Neuronal stem cell (in vitro differentiated cells): Measurements from ENCODE around the gene KRTAP20-4.

Source experiments
- DNase-seq: peaks from one replicate; pipeline ENCODE4 v3.0.0-alpha.2; 2013; ENCODE audit warnings: low spot score
- H2AFZ ChIP-seq: one replicate; pipeline ENCODE4 v1.6.1; 2013; ENCODE audit warnings: mild to moderate bottlenecking, low read length, inconsistent platforms
- H2AK5ac ChIP-seq: 2 replicates; pipeline ENCODE4 v1.6.1; 2013; ENCODE audit warnings: low read depth, mild to moderate bottlenecking, inconsistent platforms, low read length, moderate library complexity, mixed read lengths
- H2BK120ac ChIP-seq: 2 replicates; pipeline ENCODE4 v1.6.1; 2013; ENCODE audit warnings: low read depth, mild to moderate bottlenecking, inconsistent platforms, low read length, moderate library complexity, mixed read lengths
- H2BK12ac ChIP-seq: one replicate; pipeline ENCODE4 v1.6.1; 2013; ENCODE audit warnings: low read length, inconsistent platforms
- H2BK15ac ChIP-seq: 2 replicates; pipeline ENCODE4 v1.6.1; 2013; ENCODE audit warnings: mild to moderate bottlenecking, low read length, inconsistent platforms, mixed read lengths
- H2BK5ac ChIP-seq: one replicate; pipeline ENCODE4 v1.6.1; 2013; ENCODE audit warnings: inconsistent platforms, mild to moderate bottlenecking, low read length, moderate library complexity
- H3K14ac ChIP-seq: one replicate; pipeline ENCODE4 v1.6.1; 2013; ENCODE audit warnings: low read length, inconsistent platforms
- H3K18ac ChIP-seq: 2 replicates; pipeline ENCODE4 v1.6.1; 2013; ENCODE audit warnings: low read length, inconsistent platforms
- H3K23ac ChIP-seq: 2 replicates; pipeline ENCODE4 v1.6.1; 2013; ENCODE audit warnings: low read depth, mild to moderate bottlenecking, mixed read lengths, low read length, inconsistent platforms; ENCODE audit not compliant: poor library complexity
- H3K27ac ChIP-seq: replicated peaks from 3 replicates; pipeline ENCODE4 v1.5.1; 2013; ENCODE audit warnings: low read length, inconsistent platforms
- H3K27me3 ChIP-seq, 3 experiments: 2 replicates each; pipeline ENCODE4 v1.6.1; 2013; ENCODE audit warnings: low read length in 3 of 3, mild to moderate bottlenecking in 2 of 3, inconsistent platforms in 1 of 3, low read depth in 1 of 3, mixed read lengths in 1 of 3, moderate library complexity in 1 of 3; ENCODE audit not compliant: control insufficient read depth in 3 of 3, insufficient read depth in 3 of 3
- H3K36me3 ChIP-seq, 2 donors: replicated peaks in 1 of 2; 2 replicates each; pipeline ENCODE4 v1.6.1; 2013; ENCODE audit warnings: low read length in 2 of 2; ENCODE audit not compliant: control insufficient read depth in 2 of 2, insufficient read depth in 2 of 2
- H3K4ac ChIP-seq: 2 replicates; pipeline ENCODE4 v1.6.1; 2013; ENCODE audit warnings: inconsistent platforms, mild to moderate bottlenecking, low read length, moderate library complexity
- H3K4me1 ChIP-seq, 2 donors: 1 replicate in 1 of 2; 2 replicates in 1 of 2; pipeline ENCODE4 v1.6.1; 2013; ENCODE audit warnings: low read length in 2 of 2, low read depth in 1 of 2; ENCODE audit not compliant: control insufficient read depth in 2 of 2, insufficient read depth in 1 of 2
- H3K4me2 ChIP-seq: one replicate; pipeline ENCODE4 v1.6.1; 2013; ENCODE audit warnings: mild to moderate bottlenecking, low read length, inconsistent platforms; ENCODE audit not compliant: insufficient read depth, poor library complexity, severe bottlenecking
- H3K4me3 ChIP-seq, 2 donors: 2 replicates each; pipeline ENCODE4 v1.5.1; 2013; ENCODE audit warnings: low read length in 2 of 2, mild to moderate bottlenecking in 2 of 2, inconsistent platforms in 1 of 2, moderate library complexity in 1 of 2
- H3K79me1 ChIP-seq: one replicate; pipeline ENCODE4 v1.6.1; 2013; ENCODE audit warnings: low read depth, mild to moderate bottlenecking, inconsistent platforms, low read length, moderate library complexity
- H3K9ac ChIP-seq: one replicate; pipeline ENCODE4 v1.6.1; 2013; ENCODE audit warnings: mild to moderate bottlenecking, low read depth, low read length, inconsistent platforms; ENCODE audit not compliant: poor library complexity
- H3K9me3 ChIP-seq, 2 donors: replicated peaks in 1 of 2; 2 replicates each; pipeline versions ENCODE3 to v1.6.1; 2013; ENCODE audit warnings: low read length in 2 of 2, mild to moderate bottlenecking in 2 of 2, inconsistent platforms in 1 of 2, low read depth in 1 of 2, mixed read lengths in 1 of 2, moderate library complexity in 1 of 2; ENCODE audit not compliant: control insufficient read depth in 2 of 2, insufficient read depth in 1 of 2
- H4K8ac ChIP-seq: one replicate; pipeline ENCODE4 v1.6.1; 2013; ENCODE audit warnings: low read depth, mild to moderate bottlenecking, inconsistent platforms, low read length, moderate library complexity
- H4K91ac ChIP-seq: one replicate; pipeline ENCODE4 v1.6.1; 2013; ENCODE audit warnings: low read length, low read depth, mild to moderate bottlenecking, inconsistent platforms; ENCODE audit not compliant: poor library complexity
- WGBS, 2 donors: extraction: QIAGEN DNeasy Blood & Tissue Kit; methylation state at CpG; one replicate each; pipeline ENCODE4 v1.1.7; 2013; ENCODE audit warnings: missing lambda C conversion rate in 2 of 2, mixed read lengths in 1 of 2; ENCODE audit not compliant: insufficient read length in 2 of 2, insufficient replicate concordance in 1 of 2; ENCODE audit errors: extremely low coverage in 2 of 2; 5-methylcytosine and 5-hydroxymethylcytosine counted together

The KRTAP20-4 gene

GRCh38 chr21:30638686-30639085 lies 18.3 kb downstream of the KRTAP20-4 start:
- no peaks in the 10 kb centered on the region for H3K9me3 ChIP-seq
- H3K4me3 ChIP-seq = no peak overlapping the region
- H4K91ac ChIP-seq = no peak overlapping the region
- H3K79me1 ChIP-seq = no peaks in the 10 kb centered on the region
- H3K14ac ChIP-seq = no peak overlapping the region
- WGBS, 2 donors = no CpG with 5 or more reads among the region's 3 CpGs
- no peaks in the 10 kb centered on the region for H3K4me1 ChIP-seq
- no peak overlapping the region for H2BK15ac ChIP-seq
- no peak overlapping the region for H2BK120ac ChIP-seq
- no peak overlapping the region for H2AK5ac ChIP-seq
- no peak overlapping the region for H2BK12ac ChIP-seq
- no peaks in the 10 kb centered on the region for H3K36me3 ChIP-seq
- no peak overlapping the region for H3K23ac ChIP-seq
- no peak overlapping the region for H2BK5ac ChIP-seq
- no peak overlapping the region for H2AFZ ChIP-seq
- DNase-seq = no peak
- H3K4me2 ChIP-seq = no peak overlapping the region
- H3K9ac ChIP-seq = no peak overlapping the region
- no peak overlapping the region for H3K27ac ChIP-seq
- no peak overlapping the region for H3K18ac ChIP-seq
- H3K27me3 ChIP-seq = no peaks in the 10 kb centered on the region
- H4K8ac ChIP-seq = no peak overlapping the region
- no peak overlapping the region for H3K4ac ChIP-seq

- Histone ChIP-seq H2BK15ac (no peak within 1 kb of the TSS), H3K4me1 (no peaks in the 10 kb centered on the region), H3K9me3 (no peaks in the 10 kb centered on the region), H2AK5ac (no peak within 1 kb of the TSS), H3K14ac (no peak within 1 kb of the TSS), H3K4me3 (no peak within 1 kb of the TSS), H3K9ac (no peak within 1 kb of the TSS), H2BK120ac (no peak within 1 kb of the TSS), H4K91ac (no peak within 1 kb of the TSS), H3K27ac (no peak within 1 kb of the TSS), H3K18ac (no peak within 1 kb of the TSS), H2AFZ (no peak within 1 kb of the TSS), H3K27me3 (no peaks in the 10 kb centered on the region), H3K23ac (no peak within 1 kb of the TSS), H3K79me1 (no peaks in the 10 kb centered on the region), H2BK5ac (no peak within 1 kb of the TSS), H3K4me2 (no peak within 1 kb of the TSS), H3K36me3 (no peaks in the 10 kb centered on the region), H3K4ac (no peak within 1 kb of the TSS), H2BK12ac (no peak within 1 kb of the TSS), H4K8ac (no peak within 1 kb of the TSS)
- no CpG with 5 or more reads among the region's 2 CpGs for WGBS, 2 donors
- DNase-seq = no peak
These were observed 22.1 kb downstream of the KRTAP20-4 start, which contains the start of gene KRTAP20-3 for GRCh38 chr21:30642564-30642963. KRTAP20-3 (plus strand) TSS chr21:30642864.

- Histone ChIP-seq H3K4me3 (no peak overlapping the region), H3K23ac (no peak overlapping the region), H3K9me3 (no peaks in the 10 kb centered on the region), H2AFZ (no peak overlapping the region), H3K27ac (no peak overlapping the region), H2BK120ac (no peak overlapping the region), H3K4me1 (no peaks in the 10 kb centered on the region), H3K18ac (no peak overlapping the region), H3K4me2 (no peak overlapping the region), H4K91ac (no peak overlapping the region), H2BK15ac (no peak overlapping the region), H4K8ac (no peak overlapping the region), H3K79me1 (no peaks in the 10 kb centered on the region), H3K14ac (no peak overlapping the region), H2AK5ac (no peak overlapping the region), H3K36me3 (no peaks in the 10 kb centered on the region), H3K9ac (no peak overlapping the region), H2BK12ac (no peak overlapping the region), H3K4ac (no peak overlapping the region), H3K27me3 (no peaks in the 10 kb centered on the region), H2BK5ac (no peak overlapping the region)
- DNase-seq = no peak
- WGBS, 2 donors = no CpG with 5 or more reads among the region's 1 CpG
These were observed 26.5 kb downstream of the KRTAP20-4 start for GRCh38 chr21:30646904-30647414.

- no peak overlapping the region for H3K4me3 ChIP-seq
- H2BK5ac ChIP-seq = no peak overlapping the region
- H2BK120ac ChIP-seq = no peak overlapping the region
- no peak overlapping the region for H2BK12ac ChIP-seq
- no peaks in the 10 kb centered on the region for H3K27me3 ChIP-seq
- H3K4me2 ChIP-seq = no peak overlapping the region
- H2AK5ac ChIP-seq = no peak overlapping the region
- H3K18ac ChIP-seq = no peak overlapping the region
- H4K91ac ChIP-seq = no peak overlapping the region
- H3K14ac ChIP-seq = no peak overlapping the region
- H3K36me3 ChIP-seq = no peaks in the 10 kb centered on the region
- no peaks in the 10 kb centered on the region for H3K4me1 ChIP-seq
- DNase-seq = no peak
- no peaks in the 10 kb centered on the region for H3K79me1 ChIP-seq
- no peak overlapping the region for H3K9ac ChIP-seq
- no peak overlapping the region for H3K23ac ChIP-seq
- no peak overlapping the region for H4K8ac ChIP-seq
- no peak overlapping the region for H2BK15ac ChIP-seq
- H3K9me3 ChIP-seq = no peaks in the 10 kb centered on the region
- H3K27ac ChIP-seq = no peak overlapping the region
- no peak overlapping the region for H3K4ac ChIP-seq
- H2AFZ ChIP-seq = no peak overlapping the region
These were observed 32.5 kb downstream of the KRTAP20-4 start for GRCh38 chr21:30652891-30653290.
